NOMO-1 treated with DMSO at 0.1 percent for 48 hours (cell line): Measurements from ENCODE around the gene COL20A1.

Source experiments
- DNase-seq: peaks from one replicate; lab custom pipeline; 2025; ENCODE audit not compliant: unreplicated experiment; lab: John Stamatoyannopoulos, UW

The COL20A1 gene

DNA sequence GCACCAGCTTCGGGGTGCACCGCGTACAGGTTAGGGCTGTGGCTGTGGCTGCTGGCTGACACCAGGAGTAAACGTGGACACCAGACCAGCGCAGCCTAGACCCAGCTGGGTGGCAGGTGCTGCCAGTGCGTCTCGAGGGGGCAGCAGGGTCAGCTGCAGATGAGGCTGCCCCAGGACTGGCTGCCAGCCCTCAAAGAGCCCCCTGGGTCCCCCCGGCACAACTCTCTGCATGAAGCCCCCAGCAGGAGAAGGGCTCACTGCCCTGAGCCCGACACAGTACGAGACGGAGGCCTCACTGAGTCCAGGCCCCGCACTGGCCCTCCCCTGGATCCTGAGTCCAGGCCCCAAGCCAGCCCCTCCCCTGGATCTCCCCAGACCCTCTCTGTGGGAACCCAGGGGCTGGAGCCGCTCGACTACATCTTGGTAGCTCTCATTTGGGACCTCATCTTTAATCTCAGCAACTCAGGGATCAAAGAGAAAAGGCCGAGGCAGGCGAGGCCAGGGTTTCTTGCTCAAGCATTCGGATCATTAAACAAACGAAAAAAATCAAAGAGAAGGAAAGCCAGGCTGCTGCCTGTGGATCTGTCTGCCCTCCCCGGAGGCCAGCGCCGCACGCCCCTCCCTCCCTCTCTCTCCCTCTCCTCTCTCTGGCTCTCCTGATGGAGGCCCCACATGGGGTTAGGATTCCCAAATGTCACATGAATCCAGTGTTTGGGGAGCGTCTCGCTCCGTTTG is 31.8 kb upstream of the COL20A1 start:
- no peak for DNase-seq

- DNase-seq = no peak
These were observed 31.0 kb upstream of the COL20A1 start for GRCh38 chr20:63261795-63262528.

DNA sequence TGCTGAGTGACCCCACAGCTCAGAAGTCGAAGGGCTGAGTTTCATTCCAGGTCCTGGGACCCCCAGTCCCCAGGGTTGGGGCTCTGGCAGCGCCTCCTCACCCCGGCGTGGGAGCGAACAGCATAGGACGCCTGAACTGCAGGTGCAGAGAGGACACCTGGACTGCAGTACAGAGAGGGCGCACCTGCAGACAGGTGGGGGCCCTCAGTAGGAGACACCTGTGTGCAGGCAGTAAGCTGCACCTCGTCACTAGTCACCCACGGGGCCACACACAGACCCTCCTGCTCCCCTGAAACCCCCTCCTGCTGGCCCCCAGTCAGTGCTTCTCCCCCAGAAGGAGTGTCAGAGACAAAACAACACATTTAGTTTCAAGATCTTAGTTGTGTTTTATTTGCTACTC is 30.1 kb upstream of the COL20A1 start:
- DNase-seq = no peak

GRCh38 chr20:63264000-63264399 is 29.0 kb upstream of the COL20A1 start:
- DNase-seq = no peak

GRCh38 chr20:63264519-63264918 is 28.5 kb upstream of the COL20A1 start:
- DNase-seq = no peak

DNA sequence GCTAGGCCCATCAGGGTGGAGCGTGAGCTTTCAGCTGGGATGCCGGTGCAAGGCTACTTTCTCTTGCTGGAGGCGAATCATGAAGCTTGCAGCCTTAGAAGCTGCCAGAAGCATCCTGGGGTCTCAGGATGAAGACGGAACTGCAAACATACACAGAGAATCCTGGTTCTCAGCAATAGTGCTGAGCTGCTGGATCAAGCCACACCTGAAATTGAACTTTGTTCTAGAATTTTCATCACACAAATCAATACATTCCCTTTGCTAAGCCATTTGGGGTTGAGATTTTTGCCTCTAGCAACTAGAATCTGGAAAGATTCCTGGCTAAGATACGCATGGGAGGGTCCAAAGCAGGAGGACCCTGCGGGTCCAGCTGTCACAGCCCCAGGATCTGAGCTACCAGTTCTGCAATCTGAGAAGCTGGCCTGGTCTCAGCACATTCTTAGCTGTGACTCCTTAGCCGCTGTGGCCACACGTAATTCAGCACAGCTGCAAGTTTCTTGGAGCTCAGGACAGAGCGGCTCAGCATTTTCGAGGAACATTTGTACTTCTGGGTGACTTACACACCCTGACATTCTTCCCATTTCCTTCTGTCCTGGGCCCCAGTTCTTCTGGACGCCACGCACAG is 27.0 kb upstream of the COL20A1 start:
- no peak for DNase-seq

DNA sequence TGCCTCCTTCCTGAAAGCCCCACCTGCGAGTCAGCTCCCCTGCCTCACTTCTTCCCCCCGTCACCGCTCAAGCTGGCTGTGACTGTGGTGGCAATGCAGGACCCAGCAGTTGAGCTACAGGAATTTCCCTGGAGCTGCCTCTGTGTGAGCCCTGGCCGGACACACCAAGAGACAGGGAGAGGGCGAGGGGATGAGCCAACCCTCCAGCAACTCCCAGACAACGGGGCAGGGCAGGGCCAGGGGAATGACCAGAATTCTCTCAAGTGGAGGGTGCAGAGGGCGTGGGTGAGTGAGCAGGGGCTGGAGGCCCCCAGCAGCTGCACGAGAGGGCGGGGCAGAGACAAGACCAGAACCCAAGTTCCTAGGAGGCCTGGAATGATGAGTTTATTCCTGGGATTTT is 25.3 kb upstream of the COL20A1 start:
- no peak for DNase-seq

- DNase-seq = no peak
These were observed 24.7 kb upstream of the COL20A1 start for GRCh38 chr20:63268256-63268655.

DNA sequence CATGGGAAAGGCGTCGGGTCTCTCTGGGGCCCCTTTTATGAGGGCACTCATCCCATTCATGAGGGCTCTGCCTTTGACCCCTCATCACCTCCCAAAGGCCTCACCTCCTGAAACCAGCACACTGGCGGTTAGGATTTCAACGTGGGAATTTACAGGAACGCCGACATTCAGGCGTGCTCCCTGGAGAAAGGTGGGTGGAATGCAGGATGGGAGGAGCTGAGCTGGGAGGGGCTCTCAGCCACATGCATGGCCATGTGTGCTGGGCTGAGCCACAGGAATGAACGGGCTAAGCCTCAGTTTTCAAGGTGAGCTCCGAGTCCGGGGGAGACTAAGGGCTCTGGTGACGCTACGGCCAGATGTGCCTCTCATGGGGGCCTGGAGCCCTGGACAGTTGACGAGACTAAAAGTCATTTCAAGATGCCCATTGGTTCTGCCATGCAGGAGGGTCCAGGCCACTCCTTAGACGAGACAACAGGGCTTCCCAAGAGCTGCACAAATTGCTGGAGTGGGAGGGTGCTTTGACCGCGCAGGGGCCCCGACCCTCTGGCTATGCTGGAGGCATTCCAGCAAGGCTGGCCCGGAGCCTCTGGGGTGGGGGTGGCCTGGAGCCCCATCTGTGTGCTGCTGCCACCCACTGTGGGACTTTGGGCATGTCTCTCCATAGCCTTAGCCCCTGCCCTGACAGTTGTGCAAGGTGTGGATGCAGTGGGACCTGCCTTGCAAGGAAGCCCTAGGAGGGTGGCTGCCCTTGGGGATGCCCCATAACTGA is 24.1 kb upstream of the COL20A1 start:
- no peak for DNase-seq

DNA sequence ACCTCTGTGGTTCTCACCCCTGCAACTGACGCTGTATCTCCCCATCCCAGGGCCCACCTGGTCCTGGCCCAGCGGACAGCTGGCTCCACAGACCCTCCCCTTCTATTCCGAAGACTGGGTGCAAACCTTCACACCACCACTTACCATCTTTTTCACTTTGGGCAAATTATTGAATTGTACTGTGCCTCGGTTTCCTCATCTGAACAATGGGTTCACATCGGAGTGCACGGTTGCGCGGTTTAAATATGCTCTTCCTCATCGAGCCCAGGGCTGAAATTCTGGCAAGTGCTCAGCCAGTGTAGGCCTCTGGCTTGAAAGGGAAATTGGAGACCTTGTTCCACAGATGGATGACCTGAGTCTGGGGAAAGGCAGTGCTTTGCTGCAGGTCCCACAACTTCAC is 23.3 kb upstream of the COL20A1 start:
- no peak for DNase-seq

DNA sequence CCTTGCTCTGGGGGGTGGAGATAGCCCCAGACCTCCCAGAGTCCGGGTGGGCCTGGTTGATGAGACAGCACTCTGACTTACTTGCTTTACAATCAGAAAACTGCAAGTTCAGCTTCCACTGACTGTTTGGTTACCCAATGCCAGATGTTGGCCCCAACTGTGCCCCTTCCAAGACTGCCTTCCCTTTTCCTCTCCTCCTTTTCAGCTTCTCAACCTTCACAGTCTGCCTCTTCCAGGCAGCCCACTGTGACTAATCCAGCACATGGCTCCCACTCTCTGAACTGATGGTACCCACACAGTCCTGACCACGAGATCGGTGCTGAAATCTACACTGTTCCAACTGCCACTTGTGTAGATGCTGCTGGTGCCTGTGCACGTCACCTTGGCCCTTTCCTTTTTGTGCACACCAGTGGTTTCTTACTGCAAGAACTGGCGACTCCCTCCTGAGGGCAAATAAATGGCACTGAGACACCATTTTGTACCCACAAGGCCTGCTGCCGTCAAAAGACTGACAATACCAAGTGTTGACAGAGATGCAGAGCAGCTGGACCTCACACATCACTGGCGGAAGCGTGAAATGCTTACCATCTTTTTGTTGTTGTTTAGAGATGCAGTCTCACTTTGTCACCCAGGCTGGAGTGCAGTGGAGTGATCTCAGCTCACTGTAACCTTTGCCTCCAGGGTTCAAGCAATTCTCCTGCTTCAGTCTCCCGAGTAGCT is 22.2 kb upstream of the COL20A1 start:
- no peak for DNase-seq

DNA sequence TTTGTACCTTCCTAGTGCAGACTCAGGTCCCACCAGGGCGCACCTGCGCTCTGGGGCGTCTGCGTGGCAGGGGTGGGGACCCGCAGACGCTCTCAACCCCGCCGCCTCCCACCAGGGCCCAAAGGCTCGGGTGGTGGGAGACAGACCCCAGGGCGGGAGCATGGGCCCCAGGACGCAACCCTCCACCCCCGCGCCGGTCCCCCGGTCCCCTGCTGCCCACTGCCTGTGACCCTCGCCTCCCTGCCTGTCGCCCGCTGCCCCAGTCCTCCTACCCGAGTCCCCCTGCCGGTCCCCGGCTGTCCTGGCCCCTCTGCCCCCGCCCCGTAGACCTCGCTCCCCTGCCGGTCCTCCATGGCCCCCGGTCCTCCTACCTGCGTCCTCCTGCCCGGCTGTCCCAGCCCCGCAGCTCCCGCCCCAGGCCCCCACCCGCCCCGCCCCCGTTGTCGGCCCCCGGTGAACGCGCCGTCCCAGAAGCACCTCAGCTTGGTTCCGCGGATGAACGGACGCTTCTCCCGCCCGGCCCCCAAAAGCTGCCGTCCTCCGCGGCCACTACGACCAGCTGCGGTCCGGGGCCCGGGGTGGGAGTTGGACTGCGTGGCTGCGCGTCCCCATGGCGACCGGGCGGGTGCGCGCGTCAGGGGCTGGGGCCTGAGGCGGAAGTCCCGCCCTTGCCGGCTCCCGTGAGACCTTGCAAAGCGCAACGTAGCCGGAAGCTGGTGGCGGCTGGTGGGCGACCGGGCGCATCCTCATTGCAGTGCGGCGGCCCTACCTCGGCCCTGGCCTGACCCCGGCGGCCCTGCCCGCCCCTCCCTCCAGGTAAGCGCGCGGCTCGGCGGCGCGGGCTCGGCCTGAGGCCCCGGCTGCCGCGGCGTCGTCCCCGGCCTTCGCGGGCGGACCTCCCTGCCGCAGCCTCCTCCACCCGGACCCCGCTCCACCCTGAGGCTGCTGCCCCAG is 20.6 kb upstream of the COL20A1 start, which contains the start of gene ARFGAP1:
TSS of gene ARFGAP1 (plus strand) at position 709 of the 954 bp plus-strand sequence. CDS start 2,768 bp downstream, outside the sequence.
- DNase-seq = peak; percentile 84

- no peak for DNase-seq
These were observed 19.9 kb upstream of the COL20A1 start for GRCh38 chr20:63273059-63273579.

DNA sequence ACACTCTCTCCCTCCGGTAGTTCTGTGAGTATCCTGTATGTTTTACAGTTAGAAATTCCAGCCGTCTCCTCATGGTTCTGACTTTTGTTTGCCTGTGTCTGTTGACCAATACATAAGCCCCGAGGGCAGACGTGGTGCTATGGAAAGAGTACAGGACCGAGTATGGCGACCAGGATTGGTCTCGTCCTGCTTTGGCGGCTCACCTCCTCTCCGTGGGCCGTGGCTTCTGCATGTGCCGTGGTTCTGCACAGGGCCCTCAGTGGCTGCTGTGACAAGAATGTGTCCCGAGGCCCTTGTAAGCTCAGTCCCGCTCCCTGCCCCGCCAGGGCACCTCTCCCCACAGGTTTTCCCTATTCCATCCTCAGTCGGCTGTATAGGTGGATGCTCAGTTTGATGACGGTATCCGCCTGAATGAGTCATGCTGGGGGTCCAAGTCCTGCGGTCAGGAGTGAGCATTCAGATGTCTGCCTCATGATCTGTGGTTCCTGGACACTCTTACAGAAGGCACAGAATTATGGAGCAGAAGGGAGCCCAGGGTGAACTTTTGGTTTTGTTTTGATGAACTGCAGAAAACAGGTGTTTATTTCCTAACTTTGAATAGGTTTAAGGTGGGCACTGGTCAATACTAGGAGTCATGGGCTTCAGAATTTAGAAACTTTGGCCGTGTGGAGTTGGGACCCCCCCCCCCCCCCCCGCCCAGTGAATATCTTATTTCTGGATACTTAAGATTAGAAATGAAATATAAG is 19.2 kb upstream of the COL20A1 start:
- no peak for DNase-seq

GRCh38 chr20:63274381-63275228 is 18.4 kb upstream of the COL20A1 start:
- no peak for DNase-seq

DNA sequence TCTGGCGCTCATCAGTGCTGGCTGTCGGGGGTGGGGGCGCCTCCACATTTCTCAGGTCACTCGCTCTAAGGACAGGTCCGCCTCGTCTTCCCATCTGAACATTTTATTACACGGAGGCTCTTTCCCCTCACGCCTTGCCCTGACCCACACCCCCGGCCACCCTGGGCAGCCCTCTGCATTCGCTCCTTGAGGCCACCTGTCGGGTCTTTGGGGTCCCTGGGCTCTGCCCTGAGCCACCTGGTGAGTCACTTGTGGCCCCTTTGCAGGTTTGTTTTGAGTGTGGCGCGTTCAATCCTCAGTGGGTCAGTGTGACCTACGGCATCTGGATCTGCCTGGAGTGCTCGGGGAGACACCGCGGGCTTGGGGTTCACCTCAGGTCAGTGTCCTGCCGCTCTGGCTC is 17.2 kb upstream of the COL20A1 start:
- DNase-seq = no peak

- no peak for DNase-seq
These were observed 16.0 kb upstream of the COL20A1 start for GRCh38 chr20:63276956-63277355.
